MM.1S (cell line): ENCODE results near the gene ORMDL3.
A peak's percentile ranks its signal among the peaks of the same experiment; 100 is the strongest.

ENCODE experiments used
- DNase-seq: peaks from one replicate; pipeline ENCODE4 v3.0.0-alpha.2; 2015
- H2AFZ ChIP-seq: fragments of 300-600 bp; sonication (generic); 2 replicates; pipeline ENCODE4 v1.6.0; 2016; ENCODE audit warnings: antibody characterized with exemption, low read length
- H3F3A ChIP-seq: fragments of 300-600 bp; sonication (generic); 2 replicates; pipeline ENCODE4 v1.6.1; 2016; ENCODE audit warnings: mild to moderate bottlenecking, antibody characterized with exemption, low read length, moderate library complexity, mixed read lengths; ENCODE audit not compliant: insufficient read depth
- H3K27ac ChIP-seq: fragments of 300-600 bp; sonication (generic); 2 replicates; pipeline ENCODE4 v1.5.1; 2016; ENCODE audit warnings: mild to moderate bottlenecking, low read length
- H3K27me3 ChIP-seq: fragments of 300-600 bp; sonication (generic); replicated peaks from 2 replicates; pipeline ENCODE4 v1.6.0; 2016; ENCODE audit warnings: low read length; ENCODE audit not compliant: insufficient read depth
- H3K36me3 ChIP-seq: fragments of 300-600 bp; sonication (generic); replicated peaks from 2 replicates; pipeline ENCODE4 v1.6.1; 2016; ENCODE audit warnings: mild to moderate bottlenecking, low read length, mixed read lengths; ENCODE audit not compliant: insufficient read depth
- H3K4me1 ChIP-seq: fragments of 300-600 bp; sonication (generic); 2 replicates; pipeline ENCODE4 v1.6.1; 2016; ENCODE audit warnings: low read length, mixed read lengths
- H3K4me2 ChIP-seq: fragments of 300-600 bp; sonication (generic); 2 replicates; pipeline ENCODE4 v1.6.0; 2016; ENCODE audit warnings: low read depth, low read length
- H3K4me3 ChIP-seq: fragments of 300-600 bp; sonication (generic); 2 replicates; pipeline ENCODE4 v1.5.1; 2016; ENCODE audit warnings: low read length, mixed read lengths
- H3K79me2 ChIP-seq: fragments of 300-600 bp; sonication (generic); 2 replicates; pipeline ENCODE4 v1.6.1; 2016; ENCODE audit warnings: mixed run types, low read length, mixed read lengths
- H3K9ac ChIP-seq: fragments of 300-600 bp; sonication (generic); 2 replicates; pipeline ENCODE4 v1.6.1; 2016; ENCODE audit warnings: low read length, mixed read lengths
- H3K9me2 ChIP-seq: fragments of 300-600 bp; sonication (generic); replicated peaks from 2 replicates; pipeline ENCODE4 v1.6.1; 2016; ENCODE audit warnings: mild to moderate bottlenecking, low read length, mixed read lengths; ENCODE audit not compliant: insufficient read depth
- H3K9me3 ChIP-seq: fragments of 300-600 bp; sonication (generic); replicated peaks from 2 replicates; pipeline ENCODE4 v1.6.1; 2016; ENCODE audit warnings: mild to moderate bottlenecking, low read length, mixed read lengths; ENCODE audit not compliant: insufficient read depth
- H4K20me1 ChIP-seq: fragments of 300-600 bp; sonication (generic); 2 replicates; pipeline ENCODE4 v1.6.1; 2016; ENCODE audit warnings: mild to moderate bottlenecking, low read length, moderate library complexity, mixed read lengths; ENCODE audit not compliant: insufficient read depth
- CTCF ChIP-seq: fragments of 300-600 bp; sonication (generic); IDR thresholded peaks from 2 replicates; pipeline ENCODE4 v1.5.1; 2016; ENCODE audit warnings: antibody characterized with exemption, low read length, mixed read lengths
- EZH2 ChIP-seq: fragments of 300-600 bp; sonication (generic); optimal IDR thresholded peaks from 2 replicates; pipeline ENCODE3; 2017; ENCODE audit warnings: low read depth, mild to moderate bottlenecking, antibody characterized with exemption, low read length, mixed read lengths
- EZH2phosphoT487 ChIP-seq: fragments of 300-600 bp; sonication (generic); IDR thresholded peaks from 2 replicates; pipeline ENCODE4 v1.6.1; 2018; ENCODE audit warnings: antibody characterized with exemption, low read length

ORMDL3 gene

GRCh38 chr17:39927101-39927928 is at the start of gene ORMDL3, which contains the start of gene LRRC3C:
ORMDL3 (minus strand) TSS chr17:39927601; CDS start chr17:39924203, 3,398 bp downstream.
LRRC3C (plus strand) TSS chr17:39927732; CDS start chr17:39941524, 13,792 bp downstream.
- peaks cover 51% of the 10 kb centered on the region for H3K79me2 ChIP-seq
- no peaks in the 10 kb centered on the region for H3K9me3 ChIP-seq
- TF ChIP-seq CTCF (no peak), EZH2phosphoT487 (no peak), EZH2 (no peak)
- no peaks in the 10 kb centered on the region for H3K9me2 ChIP-seq
- peak within 1 kb of the TSS; percentile 97 for H3K9ac ChIP-seq
- H2AFZ ChIP-seq = peak within 1 kb of the TSS; percentile 87
- peaks cover 14% of the 10 kb centered on the region; the same call in 1 of the 2 replicates for H3K36me3 ChIP-seq
- no peaks in the 10 kb centered on the region for H3K27me3 ChIP-seq
- H3F3A ChIP-seq = peaks cover 30% of the 10 kb centered on the region
- DNase-seq = peak; percentile 93
- peak within 1 kb of the TSS; percentile 87 for H3K4me3 ChIP-seq
- no peaks in the 10 kb centered on the region for H4K20me1 ChIP-seq
- peaks cover 35% of the 10 kb centered on the region for H3K4me1 ChIP-seq
- peak within 1 kb of the TSS; percentile 97 for H3K27ac ChIP-seq
- peak within 1 kb of the TSS; percentile 95 for H3K4me2 ChIP-seq

GRCh38 chr17:39975801-39976200 is 48.4 kb upstream of the ORMDL3 start:
- Histone ChIP-seq H2AFZ (no peak overlapping the region), H3K9me2 (no peaks in the 10 kb centered on the region), H3K36me3 (no peaks in the 10 kb centered on the region), H3K4me1 (peaks cover 6% of the 10 kb centered on the region; the same call in 1 of the 2 replicates), H3K27ac (no peak overlapping the region), H3K9ac (no peak overlapping the region), H3F3A (no peaks in the 10 kb centered on the region), H3K4me2 (no peak overlapping the region), H3K4me3 (no peak overlapping the region), H3K9me3 (no peaks in the 10 kb centered on the region), H3K27me3 (peaks cover 12% of the 10 kb centered on the region; the same call in 1 of the 2 replicates), H4K20me1 (no peaks in the 10 kb centered on the region), H3K79me2 (peaks cover 2% of the 10 kb centered on the region)
- TF ChIP-seq EZH2phosphoT487 (no peak), CTCF (no peak), EZH2 (no peak)
- DNase-seq = no peak

DNA sequence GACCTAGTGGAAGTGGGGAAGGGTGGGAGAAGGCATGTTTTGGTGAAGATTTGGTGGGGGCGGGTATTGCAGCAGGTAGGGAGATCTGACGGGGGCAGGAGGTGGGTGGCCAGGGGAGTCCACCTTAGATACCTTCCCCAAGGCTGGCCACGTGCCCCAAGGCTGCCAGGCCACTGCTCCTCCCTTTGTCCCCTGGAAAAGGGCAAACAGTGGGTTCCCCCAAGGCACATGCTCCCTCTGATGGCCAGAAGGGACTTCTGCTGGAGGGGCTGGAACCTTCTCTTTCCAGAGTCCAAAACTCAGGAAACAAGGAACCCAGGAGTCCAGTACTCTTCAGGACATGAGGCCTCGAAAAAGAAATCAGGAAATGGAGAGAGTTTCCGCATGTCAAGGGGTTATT is 47.0 kb upstream of the ORMDL3 start:
- DNase-seq = no peak
- Histone ChIP-seq H3K4me2 (no peak overlapping the region), H3K4me1 (peaks cover 3% of the 10 kb centered on the region; the same call in 1 of the 2 replicates), H2AFZ (no peak overlapping the region), H3K27ac (no peak overlapping the region), H3K9me2 (no peaks in the 10 kb centered on the region), H3K79me2 (no peaks in the 10 kb centered on the region), H3K4me3 (no peak overlapping the region), H3K36me3 (no peaks in the 10 kb centered on the region), H3K9me3 (no peaks in the 10 kb centered on the region), H4K20me1 (no peaks in the 10 kb centered on the region), H3K9ac (no peak overlapping the region), H3F3A (no peaks in the 10 kb centered on the region), H3K27me3 (peaks cover 24% of the 10 kb centered on the region)
- TF ChIP-seq CTCF = no peak
- TF ChIP-seq EZH2 = no peak
- no peak for TF ChIP-seq EZH2phosphoT487
